Prostate gland (tissue), 2 donors: Measurements from ENCODE around the gene TAF11L7.
"Not testable (repeated sequence)": the region's sequence is repeated elsewhere in the genome, so short reads cannot be mapped to it uniquely, and the experiment has no call there.

Source experiments
- CTCF ChIP-seq, 4 experiments: fragments of 200-600 bp in 2 of 4; fragments of 450-650 bp in 2 of 4; sonication (generic) in 2 of 4; IDR thresholded peaks; 1 replicate in 3 of 4; 2 replicates in 1 of 4; pipeline ENCODE4 v1.5.1; 2016 to 2019; ENCODE audit warnings: antibody characterized with exemption in 4 of 4, mild to moderate bottlenecking in 2 of 4, moderate library complexity in 2 of 4
- POLR2AphosphoS5 ChIP-seq: sonication (generic); formaldehyde crosslinking; IDR thresholded peaks from one replicate; pipeline ENCODE4 v1.6.1; 2017; ENCODE audit warnings: antibody characterized with exemption

- TF ChIP-seq CTCF (IDR thresholded peaks at IDR 0.05); POLR2AphosphoS5: not testable (repeated sequence)
These were observed 46.2 kb upstream of the TAF11L7 start, which contains the start of gene TAF11L13 for GRCh38 chr5:17631788-17632187.
